Measurements from ENCODE around the gene NEGR1. TPM values are rescaled to one million over a fixed set of nuclear protein-coding genes. Genes with fewer than 3 reads are reported as not detected.

NEGR1 gene
- total and polyA plus RNA-seq, 9 donors = 4.7 to 15.1 (median 9.1) TPM

DNA sequence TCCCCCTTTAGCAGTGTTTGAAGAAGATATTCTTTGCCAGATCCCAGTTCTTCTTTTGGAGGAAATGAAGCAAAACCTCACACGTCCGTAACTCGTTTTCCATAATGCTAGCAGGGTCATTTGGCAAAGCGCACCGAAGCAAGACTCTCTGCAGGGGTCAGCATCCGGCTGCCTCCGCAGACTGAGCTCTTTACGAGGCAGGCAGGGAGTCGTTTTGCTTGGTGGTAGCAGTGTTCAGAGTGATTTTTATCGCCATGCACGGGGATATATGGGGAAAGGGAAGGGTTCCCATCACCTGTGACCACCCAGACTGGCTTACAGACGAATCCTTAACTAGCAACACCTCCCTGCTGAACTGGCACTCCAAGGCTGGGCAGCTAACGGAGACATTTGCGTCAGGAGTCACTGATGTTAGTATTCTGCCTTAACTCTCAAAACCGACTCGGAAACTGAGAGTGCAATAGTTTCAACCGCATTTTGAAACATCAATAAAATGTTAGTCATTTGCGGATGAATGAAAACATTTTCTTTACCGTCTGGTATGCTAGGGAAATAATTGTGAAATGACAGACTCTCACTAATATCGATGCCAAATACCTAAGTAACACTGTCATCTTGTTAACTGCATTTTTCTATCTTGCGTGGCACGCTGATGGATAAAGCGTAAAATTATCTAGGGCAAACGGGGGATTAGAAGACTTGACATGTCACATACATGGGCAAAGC lies 2.2 kb upstream of the NEGR1 start:
- H3K4me1 ChIP-seq (ENCODE audit: insufficient read depth) = peaks cover 5% of the 10 kb centered on the region
- peak; percentile 54 to 65 (median 60) for DNase-seq
- no peaks in the 10 kb centered on the region for H3K27me3 ChIP-seq
- H3K4me3 ChIP-seq = peak overlapping the region; percentile 71
- peak overlapping the region; percentile 70 to 94 for H3K27ac ChIP-seq
- no peaks in the 10 kb centered on the region for H3K9me3 ChIP-seq
- H3K36me3 ChIP-seq = no peaks in the 10 kb centered on the region
- TF ChIP-seq CTCF (IDR thresholded peaks at IDR 0.05) (no peak), EP300 (IDR thresholded peaks at IDR 0.05) (no peak)
- 1% methylated on average over 24 of the region's 24 CpGs for WGBS, 3 donors
- intact Hi-C loops (cut with DNase I) = no loop called here

- Histone ChIP-seq H3K4me1 (ENCODE audit: insufficient read depth) (peaks cover 5% of the 10 kb centered on the region), H3K36me3 (no peaks in the 10 kb centered on the region), H3K9me3 (no peaks in the 10 kb centered on the region), H3K4me3 (peak overlapping the region; percentile 71), H3K27me3 (no peaks in the 10 kb centered on the region), H3K27ac (peak overlapping the region; percentile 70 to 94)
- TF ChIP-seq EP300 (IDR thresholded peaks at IDR 0.05) = no peak
- no peak for TF ChIP-seq POLR2A (IDR thresholded peaks at IDR 0.05)
- TF ChIP-seq CTCF (IDR thresholded peaks at IDR 0.05) = no peak
- intact Hi-C loops (cut with DNase I) = no loop called here
- 0 to 1% (median 1%) methylated on average over 7 of the region's 7 CpGs for WGBS, 3 donors
- no peak for DNase-seq
Observed at GRCh38 chr1:72284084-72284347, 1.7 kb upstream of the NEGR1 start.

DNA sequence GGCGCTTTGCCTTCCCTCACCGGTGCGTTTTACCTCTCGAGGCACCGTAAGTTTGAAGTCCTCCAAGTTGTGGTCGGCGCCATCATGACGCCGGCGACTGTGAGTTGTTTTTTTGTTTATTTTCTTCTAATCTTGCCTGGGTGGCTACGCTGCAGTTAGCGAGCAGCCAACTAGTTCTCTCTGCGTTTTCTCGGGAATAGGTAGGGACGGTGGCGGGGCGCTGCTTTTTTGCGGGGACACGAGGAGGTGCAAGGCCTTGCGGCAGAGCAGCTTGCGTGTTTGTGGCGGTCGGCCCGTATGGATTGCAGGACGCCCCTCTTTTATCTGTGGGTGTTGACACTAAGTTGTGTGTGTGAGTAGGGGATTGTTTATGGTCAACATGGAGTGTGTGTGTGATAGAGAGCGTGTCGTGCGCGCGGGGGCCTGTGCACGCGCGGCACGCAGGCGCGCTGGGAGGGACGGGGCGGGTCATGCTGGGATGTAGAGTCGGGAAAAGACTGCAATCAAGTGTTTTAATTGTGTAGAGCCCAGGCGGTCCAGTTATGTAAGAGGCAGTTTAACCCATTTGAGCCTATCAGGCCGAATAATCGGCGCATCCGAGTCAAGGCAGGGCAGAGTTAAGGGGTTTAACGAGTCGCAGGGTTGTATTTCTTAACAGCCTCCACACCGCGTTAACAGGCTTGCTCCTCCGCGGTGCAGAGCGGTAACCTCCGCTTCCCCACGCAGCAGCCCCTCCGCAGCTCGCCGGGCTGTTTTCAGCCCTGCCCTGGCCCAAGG lies 1.2 kb upstream of the NEGR1 start:
- DNase-seq = peak; percentile 68 to 86 (median 78)
- no peaks in the 10 kb centered on the region for H3K9me3 ChIP-seq
- H3K4me3 ChIP-seq = peak overlapping the region; percentile 71
- H3K27ac ChIP-seq = peak overlapping the region; percentile 70 to 94
- H3K36me3 ChIP-seq = no peaks in the 10 kb centered on the region
- TF ChIP-seq POLR2A (IDR thresholded peaks at IDR 0.05) (peak; percentile 31), CTCF (IDR thresholded peaks at IDR 0.05) (no peak), EP300 (IDR thresholded peaks at IDR 0.05) (no peak)
- WGBS, 3 donors = 0% methylated on average over 56 of the region's 56 CpGs
- peaks cover 5% of the 10 kb centered on the region for H3K4me1 ChIP-seq (ENCODE audit: insufficient read depth)
- no peaks in the 10 kb centered on the region for H3K27me3 ChIP-seq
- intact Hi-C loops (cut with DNase I) = no loop called here

DNA sequence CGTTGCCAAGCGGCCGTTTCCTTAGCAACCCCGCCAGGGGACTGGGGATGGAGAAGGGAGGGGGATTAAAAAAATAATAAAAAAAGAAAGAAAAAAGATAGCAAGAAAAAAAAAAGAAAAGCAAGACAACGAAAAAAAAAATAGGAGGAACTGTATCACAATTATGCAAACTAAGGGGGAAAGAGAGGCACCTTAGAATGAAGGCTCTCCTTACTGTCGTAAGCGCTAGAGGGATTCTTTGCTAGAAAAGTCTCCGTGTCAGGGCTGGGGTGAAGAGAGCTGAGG lies 625 bp upstream of the NEGR1 start:
- Histone ChIP-seq H3K4me1 (ENCODE audit: insufficient read depth) (peaks cover 5% of the 10 kb centered on the region), H3K4me3 (peak overlapping the region; percentile 71), H3K27me3 (no peaks in the 10 kb centered on the region), H3K36me3 (no peaks in the 10 kb centered on the region), H3K9me3 (no peaks in the 10 kb centered on the region), H3K27ac (peak overlapping the region; percentile 70 to 94)
- TF ChIP-seq EP300 (IDR thresholded peaks at IDR 0.05) (no peak), POLR2A (IDR thresholded peaks at IDR 0.05) (no peak), CTCF (IDR thresholded peaks at IDR 0.05) (no peak)
- 0 to 2% (median 0%) methylated on average over 8 of the region's 8 CpGs for WGBS, 3 donors
- intact Hi-C loops (cut with DNase I) = no loop called here
- no peak for DNase-seq

Measured in ovary (tissue), 9 donors.